GM12891 (cell line): ENCODE measurements around the gene ESRRB.

ENCODE experiments used
- PAX5 ChIP-seq: IDR thresholded peaks from 2 replicates; pipeline ENCODE4 v1.6.1; 2011; ENCODE audit warnings: low read length, moderate library complexity, mild to moderate bottlenecking; ENCODE audit not compliant: insufficient read depth, severe bottlenecking
- POLR2A ChIP-seq: IDR thresholded peaks from 2 replicates; pipeline ENCODE4 v1.6.1; 2011; ENCODE audit warnings: low read depth, low read length, control low read depth
- POLR2AphosphoS5 ChIP-seq: IDR thresholded peaks from 2 replicates; pipeline ENCODE4 v1.6.1; 2011; ENCODE audit warnings: low read depth, low read length, control low read depth
- SPI1 ChIP-seq: IDR thresholded peaks from 2 replicates; pipeline ENCODE4 v1.6.1; 2011; ENCODE audit warnings: low read depth, low read length, control low read depth
- TAF1 ChIP-seq: IDR thresholded peaks from 2 replicates; pipeline ENCODE4 v1.6.1; 2011; ENCODE audit warnings: low read depth, low read length, control low read depth

GRCh38 chr14:76426161-76426696, 50.3 kb downstream of the ESRRB start:
- no peak for TF ChIP-seq POLR2A
- TF ChIP-seq PAX5 = no peak
- TF ChIP-seq POLR2AphosphoS5 = no peak
- no peak for TF ChIP-seq TAF1
- no peak for TF ChIP-seq SPI1
